Bronchial epithelial cell (primary cell): ENCODE results near the gene MPIG6B. TPM values are rescaled to one million over a fixed set of nuclear protein-coding genes. Genes with fewer than 3 reads are reported as not detected.

ENCODE experiments used
- DNase-seq: peaks from one replicate; pipeline ENCODE4 v3.0.0-alpha.2; 2010; ENCODE audit warnings: low read depth
- FAIRE-seq: peaks from 2 replicates; lab custom pipeline; 2011; peaks lifted over from hg19 to GRCh38; lab: Jason Lieb, UNC
- H3K27me3 ChIP-seq: 2 replicates; pipeline ENCODE4 v1.5.1; 2011; ENCODE audit warnings: low read length; ENCODE audit not compliant: control insufficient read depth, insufficient read depth
- H3K36me3 ChIP-seq: 2 replicates; pipeline ENCODE4 v1.5.1; 2011; ENCODE audit warnings: low read length; ENCODE audit not compliant: control insufficient read depth, insufficient read depth
- H3K4me3 ChIP-seq: 2 replicates; pipeline ENCODE4 v1.5.1; 2011; ENCODE audit warnings: mild to moderate bottlenecking, low read depth, low read length, control low read depth
- total RNA-seq: library from RNA; depleted of rRNA; stranded (reverse); fragments of >200 nt; gene quantifications from 2 replicates; pipeline ENCODE4 v1.2.1, GENCODE V29; 2014
- TF ChIP-seq, protein P1 (sequence below): IDR thresholded peaks from 2 replicates; pipeline ENCODE4 v1.5.1; 2011; ENCODE audit warnings: mild to moderate bottlenecking, moderate library complexity, low read length, control low read depth, inconsistent platforms; ENCODE audit not compliant: insufficient read depth, severe bottlenecking

The MPIG6B gene
- total RNA-seq, 1 donor from 2014 or later = not detected

DNA sequence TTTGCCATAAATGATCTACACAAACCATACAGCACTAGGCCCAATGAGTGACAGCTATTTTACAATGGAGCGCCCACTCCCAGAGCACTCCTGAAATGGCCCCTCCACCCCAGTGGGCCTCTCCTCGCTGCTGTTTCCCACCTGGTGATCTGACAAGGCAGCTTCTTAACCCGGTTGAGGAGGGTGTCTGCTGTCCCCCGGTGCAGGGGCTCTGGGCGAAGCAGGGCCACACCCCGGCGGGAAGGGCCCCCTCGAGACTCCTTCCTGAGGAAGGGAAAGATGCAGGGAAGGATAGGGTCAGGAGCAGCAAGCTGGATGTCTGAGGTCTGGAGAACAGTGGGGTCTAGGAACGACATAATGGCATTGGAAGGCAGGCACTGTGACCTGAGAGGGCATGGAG, 30.3 kb upstream of the MPIG6B start:
- Histone ChIP-seq H3K4me3 (no peak overlapping the region), H3K36me3 (peaks cover 34% of the 10 kb centered on the region), H3K27me3 (no peaks in the 10 kb centered on the region)
- no peak for FAIRE-seq
- TF ChIP-seq, protein P1, sequence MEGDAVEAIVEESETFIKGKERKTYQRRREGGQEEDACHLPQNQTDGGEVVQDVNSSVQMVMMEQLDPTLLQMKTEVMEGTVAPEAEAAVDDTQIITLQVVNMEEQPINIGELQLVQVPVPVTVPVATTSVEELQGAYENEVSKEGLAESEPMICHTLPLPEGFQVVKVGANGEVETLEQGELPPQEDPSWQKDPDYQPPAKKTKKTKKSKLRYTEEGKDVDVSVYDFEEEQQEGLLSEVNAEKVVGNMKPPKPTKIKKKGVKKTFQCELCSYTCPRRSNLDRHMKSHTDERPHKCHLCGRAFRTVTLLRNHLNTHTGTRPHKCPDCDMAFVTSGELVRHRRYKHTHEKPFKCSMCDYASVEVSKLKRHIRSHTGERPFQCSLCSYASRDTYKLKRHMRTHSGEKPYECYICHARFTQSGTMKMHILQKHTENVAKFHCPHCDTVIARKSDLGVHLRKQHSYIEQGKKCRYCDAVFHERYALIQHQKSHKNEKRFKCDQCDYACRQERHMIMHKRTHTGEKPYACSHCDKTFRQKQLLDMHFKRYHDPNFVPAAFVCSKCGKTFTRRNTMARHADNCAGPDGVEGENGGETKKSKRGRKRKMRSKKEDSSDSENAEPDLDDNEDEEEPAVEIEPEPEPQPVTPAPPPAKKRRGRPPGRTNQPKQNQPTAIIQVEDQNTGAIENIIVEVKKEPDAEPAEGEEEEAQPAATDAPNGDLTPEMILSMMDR = no peak
- no peak for DNase-seq

DNA sequence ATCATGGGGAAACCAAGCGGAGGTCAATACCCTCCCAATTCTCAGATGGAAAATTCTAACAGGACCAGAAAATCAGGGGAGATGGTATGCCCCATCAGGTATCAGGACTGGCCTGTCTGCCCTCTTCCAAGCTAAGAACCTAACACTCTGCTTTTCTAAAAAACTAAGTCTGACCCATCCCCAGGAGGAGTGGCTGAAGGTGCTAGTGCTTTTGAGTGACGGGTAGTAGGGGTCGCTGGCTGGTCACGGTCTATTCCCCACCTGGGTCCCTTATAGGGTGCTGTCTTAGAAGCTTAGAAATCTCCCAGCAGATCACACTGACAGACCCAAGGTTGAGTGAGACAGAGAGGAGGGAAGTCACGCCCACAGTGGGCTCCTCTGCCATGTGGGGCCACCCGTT, 29.6 kb upstream of the MPIG6B start:
- FAIRE-seq = no peak

DNA sequence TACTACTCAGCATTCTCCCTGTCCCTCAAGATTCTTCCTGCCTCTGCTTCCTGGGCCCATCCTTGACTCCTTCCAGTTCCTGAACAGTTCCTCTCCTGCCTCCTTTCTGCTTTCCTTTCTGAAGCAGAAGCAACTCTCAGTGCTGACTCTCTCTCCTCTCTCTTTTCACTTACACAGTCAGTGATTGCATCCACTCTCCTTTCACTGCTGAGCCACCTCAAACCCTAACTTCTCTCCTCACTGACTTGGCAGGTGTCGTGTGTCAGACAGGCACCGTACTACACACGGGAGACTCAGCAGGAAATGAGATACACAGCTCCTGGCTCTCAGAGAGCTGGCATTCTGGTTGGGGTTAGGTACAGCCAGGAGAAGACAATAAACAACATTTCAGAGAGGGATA, 25.6 kb upstream of the MPIG6B start:
- no peak for FAIRE-seq
- no peak for DNase-seq
- peaks cover 14% of the 10 kb centered on the region for H3K36me3 ChIP-seq
- TF ChIP-seq, protein P1 = no peak
- H3K4me3 ChIP-seq = no peak overlapping the region
- H3K27me3 ChIP-seq = no peaks in the 10 kb centered on the region

More for the DNA sequence above, 29.6 kb upstream of the MPIG6B start:
- TF ChIP-seq, protein P1 = no peak
- H3K4me3 ChIP-seq = no peak overlapping the region
- H3K27me3 ChIP-seq = no peaks in the 10 kb centered on the region
- peaks cover 29% of the 10 kb centered on the region for H3K36me3 ChIP-seq
- DNase-seq = no peak

DNA sequence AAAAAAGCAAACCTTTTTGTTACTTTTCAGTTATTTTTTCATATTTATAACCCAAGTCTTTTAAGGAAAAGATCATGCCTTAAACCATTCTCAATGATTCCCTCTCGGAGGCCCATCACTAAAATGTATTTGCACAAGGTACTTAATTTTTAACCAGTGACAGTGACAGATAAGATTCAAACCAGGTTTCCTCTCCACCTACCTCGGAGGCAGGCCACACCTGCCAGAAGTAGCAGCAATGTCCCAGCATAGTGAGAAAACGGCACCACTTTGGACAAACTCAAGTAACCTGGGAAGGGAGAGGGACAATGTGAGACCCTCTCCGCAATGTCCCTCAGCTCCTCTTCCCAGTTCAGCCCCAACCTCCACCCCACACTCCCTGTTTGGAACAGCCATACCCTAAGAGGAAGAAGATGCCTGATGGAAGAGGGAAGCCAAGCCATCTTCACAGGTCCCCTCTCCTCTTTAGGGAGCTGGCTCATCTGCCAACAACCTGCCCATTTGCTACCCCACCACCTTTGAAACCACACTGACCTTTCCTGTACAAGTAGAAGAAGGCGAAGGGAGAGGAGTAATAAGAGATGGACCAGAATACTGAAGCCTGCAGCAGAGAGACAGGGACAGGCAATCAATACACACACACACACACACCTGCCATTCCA, 22.3 kb upstream of the MPIG6B start:
- Histone ChIP-seq H3K36me3 (peaks cover 4% of the 10 kb centered on the region), H3K4me3 (no peak overlapping the region), H3K27me3 (no peaks in the 10 kb centered on the region)
- DNase-seq = no peak
- TF ChIP-seq, protein P1 = no peak
- FAIRE-seq = no peak

DNA sequence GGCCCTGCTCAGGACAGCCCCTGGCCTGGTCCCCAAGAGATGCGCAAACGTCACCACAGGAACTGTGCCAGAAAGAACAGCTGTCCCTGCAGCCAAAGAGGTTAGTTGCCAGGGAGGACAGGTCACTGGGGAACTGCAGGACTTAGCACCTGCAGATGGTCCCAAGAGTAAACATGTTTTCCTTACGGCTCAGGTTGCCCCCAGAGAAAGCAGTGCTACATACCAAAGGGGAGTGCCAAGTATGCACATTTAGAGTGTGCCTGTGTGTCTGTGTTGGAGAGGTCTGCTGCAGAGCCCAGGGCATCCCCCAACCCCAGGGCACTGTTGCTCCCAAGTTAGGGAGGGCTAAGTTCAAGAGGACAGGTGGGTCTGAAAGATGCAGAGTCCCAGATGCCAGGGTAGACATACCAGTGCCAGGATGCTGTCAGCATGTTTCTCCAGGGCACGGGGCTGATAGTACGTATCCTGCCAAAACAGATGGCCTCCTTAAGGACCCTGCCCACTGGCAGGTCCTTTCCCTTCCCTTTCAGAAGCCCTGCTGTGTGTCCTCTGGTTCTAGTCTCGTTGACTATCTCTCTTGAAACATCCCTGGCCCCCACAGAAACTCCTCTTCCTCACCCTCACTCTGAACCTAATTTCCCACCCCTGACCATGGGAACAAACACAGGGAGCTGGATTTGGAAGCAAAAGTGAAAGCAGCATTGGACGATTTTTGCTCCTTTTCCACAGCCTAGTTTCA, 21.3 kb upstream of the MPIG6B start:
- TF ChIP-seq, protein P1 = no peak
- Histone ChIP-seq H3K4me3 (peak overlapping the region; percentile 88), H3K27me3 (no peaks in the 10 kb centered on the region), H3K36me3 (peaks cover 2% of the 10 kb centered on the region)
- no peak for FAIRE-seq
- no peak for DNase-seq

DNA sequence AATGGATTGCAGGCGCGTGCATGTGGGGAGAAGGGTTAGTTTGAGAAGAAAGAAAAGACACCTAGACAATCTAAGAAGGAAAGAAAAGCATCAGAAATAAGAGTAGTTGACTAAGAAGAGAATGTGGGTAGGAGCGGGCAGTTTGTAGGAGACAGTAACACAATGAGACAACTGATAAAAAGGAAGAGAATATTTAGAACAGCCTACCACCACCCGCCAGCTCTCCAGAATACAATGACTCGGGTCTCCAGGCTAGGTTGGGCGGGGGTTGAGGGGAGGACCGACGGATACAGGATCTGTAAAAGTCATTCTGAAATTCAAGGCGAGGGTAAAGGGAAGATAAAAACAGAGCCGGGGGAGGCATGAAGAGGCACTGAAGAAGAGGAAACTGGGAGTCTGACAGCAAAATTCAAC, 20.8 kb upstream of the MPIG6B start:
- TF ChIP-seq, protein P1 = no peak
- H3K27me3 ChIP-seq = no peaks in the 10 kb centered on the region
- H3K36me3 ChIP-seq = peaks cover 1% of the 10 kb centered on the region
- FAIRE-seq = no peak
- peak overlapping the region; percentile 88 for H3K4me3 ChIP-seq
- no peak for DNase-seq
